ENCODE results near the gene UNC5C.

UNC5C gene

GRCh38 chr4:95361696-95361965 lies 187.1 kb downstream of the UNC5C start:
- TF ChIP-seq L3MBTL2 (conservative IDR thresholded peaks at IDR 0.05), result no peak
- no peak for TF ChIP-seq NFRKB (IDR thresholded peaks at IDR 0.05)
- TF ChIP-seq FOXA1 (IDR thresholded peaks at IDR 0.05), result no peak
- no peak for TF ChIP-seq SP1 (IDR thresholded peaks at IDR 0.05)
- no peak for TF ChIP-seq BHLHE40 (IDR thresholded peaks at IDR 0.05; ENCODE audit: borderline replicate concordance)
- no peak for TF ChIP-seq PKNOX1 (IDR thresholded peaks at IDR 0.05)
- TF ChIP-seq FOXK2 (IDR thresholded peaks at IDR 0.05), result no peak
- TF ChIP-seq HDGF (IDR thresholded peaks at IDR 0.05; ENCODE audit: borderline replicate concordance), result no peak
- POLR2A ChIA-PET, result no interaction called here
- DNase-seq (ENCODE audit: extremely low spot score), result no peak
- CTCF ChIA-PET, result no interaction called here

- no peak for TF ChIP-seq HDGF (IDR thresholded peaks at IDR 0.05; ENCODE audit: borderline replicate concordance)
- TF ChIP-seq TARDBP (IDR thresholded peaks at IDR 0.05), result no peak
- ChIA-PET POLR2A (no interaction called here), CTCF (no interaction called here)
- no peak for DNase-seq (ENCODE audit: extremely low spot score)
Measured at GRCh38 chr4:95360906-95361695, 187.7 kb downstream of the UNC5C start.

- CTCF ChIA-PET, result interaction anchor here (0.6 kb wide), 1 partner anchor 879 kb away, joined by 3 read pairs; no protein-coding TSS in a partner anchor
- no peak for DNase-seq (ENCODE audit: extremely low spot score)
- POLR2A ChIA-PET, result no interaction called here
- TF ChIP-seq SP1 (IDR thresholded peaks at IDR 0.05) (no peak), SUZ12 (IDR thresholded peaks at IDR 0.05) (no peak), FOXA1 (IDR thresholded peaks at IDR 0.05) (no peak), ELF4 (IDR thresholded peaks at IDR 0.05) (no peak), LEF1 (IDR thresholded peaks at IDR 0.05; ENCODE audit: borderline replicate concordance) (no peak), BHLHE40 (IDR thresholded peaks at IDR 0.05; ENCODE audit: borderline replicate concordance) (no peak), L3MBTL2 (conservative IDR thresholded peaks at IDR 0.05) (no peak), HDGF (IDR thresholded peaks at IDR 0.05; ENCODE audit: borderline replicate concordance) (no peak), FOXM1 (IDR thresholded peaks at IDR 0.05; ENCODE audit: borderline replicate concordance) (no peak), CTBP1 (IDR thresholded peaks at IDR 0.05; ENCODE audit: borderline replicate concordance) (no peak)
Measured at GRCh38 chr4:95360256-95360903, 188.4 kb downstream of the UNC5C start.

GRCh38 chr4:95358421-95358820 lies 190.4 kb downstream of the UNC5C start:
- CTCF ChIA-PET, result no interaction called here

GRCh38 chr4:95355021-95355420 lies 193.8 kb downstream of the UNC5C start:
- no peak for TF ChIP-seq FOXK2 (IDR thresholded peaks at IDR 0.05)
- no peak for TF ChIP-seq ELF4 (IDR thresholded peaks at IDR 0.05)
- no peak for TF ChIP-seq SP1 (IDR thresholded peaks at IDR 0.05)
- no peak for TF ChIP-seq SUZ12 (IDR thresholded peaks at IDR 0.05)
- TF ChIP-seq FOXA1 (IDR thresholded peaks at IDR 0.05), result no peak
- TF ChIP-seq LEF1 (IDR thresholded peaks at IDR 0.05; ENCODE audit: borderline replicate concordance), result no peak
- no peak for TF ChIP-seq CTBP1 (IDR thresholded peaks at IDR 0.05; ENCODE audit: borderline replicate concordance)
- TF ChIP-seq BHLHE40 (IDR thresholded peaks at IDR 0.05; ENCODE audit: borderline replicate concordance), result no peak
- no peak for TF ChIP-seq L3MBTL2 (conservative IDR thresholded peaks at IDR 0.05)
- no peak for TF ChIP-seq TARDBP (IDR thresholded peaks at IDR 0.05)
- no peak for TF ChIP-seq ARNT (IDR thresholded peaks at IDR 0.05)
- no peak for TF ChIP-seq PKNOX1 (IDR thresholded peaks at IDR 0.05)
- TF ChIP-seq ZNF384 (IDR thresholded peaks at IDR 0.05), result no peak
- no peak for TF ChIP-seq FOXM1 (IDR thresholded peaks at IDR 0.05; ENCODE audit: borderline replicate concordance)
- no peak for TF ChIP-seq NFRKB (IDR thresholded peaks at IDR 0.05)
- TF ChIP-seq HDGF (IDR thresholded peaks at IDR 0.05; ENCODE audit: borderline replicate concordance), result no peak
- POLR2A ChIA-PET, result no interaction called here
- CTCF ChIA-PET, result no interaction called here
- no peak for DNase-seq (ENCODE audit: extremely low spot score)

More at GRCh38 chr4:95358421-95358820, 190.4 kb downstream of the UNC5C start:
- POLR2A ChIA-PET, result no interaction called here
- TF ChIP-seq ELF4 (IDR thresholded peaks at IDR 0.05) (no peak), ZNF384 (IDR thresholded peaks at IDR 0.05) (no peak), NFRKB (IDR thresholded peaks at IDR 0.05) (no peak), SUZ12 (IDR thresholded peaks at IDR 0.05) (no peak), HDGF (IDR thresholded peaks at IDR 0.05; ENCODE audit: borderline replicate concordance) (no peak)
- no peak for DNase-seq (ENCODE audit: extremely low spot score)

GRCh38 chr4:95348418-95348817 lies 200.4 kb downstream of the UNC5C start:
- ChIA-PET CTCF (no interaction called here), POLR2A (no interaction called here)
- no peak for DNase-seq (ENCODE audit: extremely low spot score)
- TF ChIP-seq FOXM1 (IDR thresholded peaks at IDR 0.05; ENCODE audit: borderline replicate concordance) (no peak), HDGF (IDR thresholded peaks at IDR 0.05; ENCODE audit: borderline replicate concordance) (no peak), NFRKB (IDR thresholded peaks at IDR 0.05) (no peak), TARDBP (IDR thresholded peaks at IDR 0.05) (no peak), FOXK2 (IDR thresholded peaks at IDR 0.05) (no peak), SUZ12 (IDR thresholded peaks at IDR 0.05) (no peak), ARNT (IDR thresholded peaks at IDR 0.05) (no peak), FOXA1 (IDR thresholded peaks at IDR 0.05) (no peak), ZNF384 (IDR thresholded peaks at IDR 0.05) (no peak), L3MBTL2 (conservative IDR thresholded peaks at IDR 0.05) (no peak), CTBP1 (IDR thresholded peaks at IDR 0.05; ENCODE audit: borderline replicate concordance) (no peak), BHLHE40 (IDR thresholded peaks at IDR 0.05; ENCODE audit: borderline replicate concordance) (no peak), LEF1 (IDR thresholded peaks at IDR 0.05; ENCODE audit: borderline replicate concordance) (no peak), SP1 (IDR thresholded peaks at IDR 0.05) (no peak)

GRCh38 chr4:95343235-95343634 lies 205.5 kb downstream of the UNC5C start:
- ChIA-PET CTCF (no interaction called here), POLR2A (no interaction called here)
- DNase-seq (ENCODE audit: extremely low spot score), result no peak
- TF ChIP-seq ELF4 (IDR thresholded peaks at IDR 0.05), result no peak

Data from HEK293T (cell line).